Thyroid gland (tissue), 4 donors: ENCODE results near the gene SLC6A9. TPM values are rescaled to one million over a fixed set of nuclear protein-coding genes. Genes with fewer than 3 reads are reported as not detected.

ENCODE experiments used
- DNase-seq, 2 donors: peaks; one replicate each; pipeline ENCODE4 v3.0.0-alpha.2; 2019
- H3K27ac ChIP-seq, 3 donors: fragments of 200-600 bp; sonication (generic); 1 replicate in 2 of 3; 2 replicates in 1 of 3; pipeline ENCODE4 v1.5.1; 2016 to 2019; ENCODE audit warnings: mild to moderate bottlenecking in 1 of 3, moderate library complexity in 1 of 3
- H3K27me3 ChIP-seq: fragments of 200-600 bp; sonication (generic); one replicate; pipeline ENCODE4 v1.5.1; 2019
- H3K36me3 ChIP-seq, 2 donors: fragments of 200-600 bp; sonication (generic); one replicate each; pipeline ENCODE4 v1.5.1; 2016 to 2019
- H3K4me1 ChIP-seq, 2 donors: fragments of 200-600 bp; sonication (generic); one replicate each; pipeline ENCODE4 v1.5.1; 2017 to 2019
- H3K4me3 ChIP-seq, 3 donors: fragments of 200-600 bp; sonication (generic); replicated peaks in 1 of 3; 1 replicate in 2 of 3; 2 replicates in 1 of 3; pipeline ENCODE4 v1.5.1; 2016; ENCODE audit warnings: mild to moderate bottlenecking in 1 of 3
- H3K9me3 ChIP-seq: fragments of 200-600 bp; sonication (generic); one replicate; pipeline ENCODE4 v1.5.1; 2017
- POLR2A ChIP-seq, 2 donors: fragments of 450-650 bp; IDR thresholded peaks; one replicate each; pipeline ENCODE4 v1.6.1; 2017; ENCODE audit warnings: antibody characterized with exemption in 2 of 2, mild to moderate bottlenecking in 2 of 2, moderate library complexity in 1 of 2
- WGBS, 2 donors: methylation state at CpG; one replicate each; pipeline ENCODE4 v1.1.5; 2017; 5-methylcytosine and 5-hydroxymethylcytosine counted together
- intact Hi-C: fragments of 100-400 bp; cut with DNase I; formaldehyde crosslinking; loops from one replicate; pipeline ENCODE4 v1.15.1; 2023
- total RNA-seq, 4 donors: library from RNA; depleted of rRNA; stranded (reverse); fragments of >200 nt; gene quantifications; one replicate each; pipeline ENCODE4 v1.2.3, GENCODE V29; 2016
- TF ChIP-seq, protein P1 (sequence below), 6 experiments: fragments of 200-600 bp in 3 of 6; fragments of 450-650 bp in 3 of 6; sonication (generic) in 3 of 6; IDR thresholded peaks; one replicate each; pipeline ENCODE4 v1.5.1; 2016 to 2019; ENCODE audit warnings: antibody characterized with exemption in 6 of 6, mild to moderate bottlenecking in 2 of 6, inconsistent platforms in 1 of 6, moderate library complexity in 1 of 6

Gene SLC6A9
- total RNA-seq, 4 donors from 2014 or later = 7.2 to 11.3 (median 7.6) TPM

- 76 to 85% methylated on average over 4 to 15 of the region's 15 CpGs for WGBS, 2 donors
- intact Hi-C loops = loop anchor here (5.0 kb wide), 1 partner anchor 37 kb away; the partner anchor contains the start of gene SLC6A9
- DNase-seq = no peak
- H3K4me1 ChIP-seq = peaks cover 15 to 17% of the 10 kb centered on the region in 2 donors
- no peaks in the 10 kb centered on the region for H3K9me3 ChIP-seq
- no peaks in the 10 kb centered on the region for H3K36me3 ChIP-seq
- H3K27me3 ChIP-seq = no peaks in the 10 kb centered on the region
- no peak overlapping the region for H3K4me3 ChIP-seq
- H3K27ac ChIP-seq = no peak overlapping the region
- no peak for TF ChIP-seq POLR2A (IDR thresholded peaks at IDR 0.05)
- TF ChIP-seq, protein P1, sequence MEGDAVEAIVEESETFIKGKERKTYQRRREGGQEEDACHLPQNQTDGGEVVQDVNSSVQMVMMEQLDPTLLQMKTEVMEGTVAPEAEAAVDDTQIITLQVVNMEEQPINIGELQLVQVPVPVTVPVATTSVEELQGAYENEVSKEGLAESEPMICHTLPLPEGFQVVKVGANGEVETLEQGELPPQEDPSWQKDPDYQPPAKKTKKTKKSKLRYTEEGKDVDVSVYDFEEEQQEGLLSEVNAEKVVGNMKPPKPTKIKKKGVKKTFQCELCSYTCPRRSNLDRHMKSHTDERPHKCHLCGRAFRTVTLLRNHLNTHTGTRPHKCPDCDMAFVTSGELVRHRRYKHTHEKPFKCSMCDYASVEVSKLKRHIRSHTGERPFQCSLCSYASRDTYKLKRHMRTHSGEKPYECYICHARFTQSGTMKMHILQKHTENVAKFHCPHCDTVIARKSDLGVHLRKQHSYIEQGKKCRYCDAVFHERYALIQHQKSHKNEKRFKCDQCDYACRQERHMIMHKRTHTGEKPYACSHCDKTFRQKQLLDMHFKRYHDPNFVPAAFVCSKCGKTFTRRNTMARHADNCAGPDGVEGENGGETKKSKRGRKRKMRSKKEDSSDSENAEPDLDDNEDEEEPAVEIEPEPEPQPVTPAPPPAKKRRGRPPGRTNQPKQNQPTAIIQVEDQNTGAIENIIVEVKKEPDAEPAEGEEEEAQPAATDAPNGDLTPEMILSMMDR (IDR thresholded peaks at IDR 0.05) = peak in 1 of 6 experiments; percentile 15
Observed at GRCh38 chr1:43994794-43995790, 36.2 kb downstream of the SLC6A9 start.

GRCh38 chr1:43994071-43994470 is 37.2 kb downstream of the SLC6A9 start:
- no peak overlapping the region for H3K27ac ChIP-seq
- H3K4me3 ChIP-seq = no peak overlapping the region
- peaks cover 15 to 17% of the 10 kb centered on the region in 2 donors for H3K4me1 ChIP-seq
- H3K9me3 ChIP-seq = no peaks in the 10 kb centered on the region
- H3K36me3 ChIP-seq = no peaks in the 10 kb centered on the region
- no peaks in the 10 kb centered on the region for H3K27me3 ChIP-seq
- TF ChIP-seq, protein P1 (IDR thresholded peaks at IDR 0.05) = no peak
- no peak for TF ChIP-seq POLR2A (IDR thresholded peaks at IDR 0.05)
- 92 to 95% methylated on average over 7 of the region's 7 CpGs for WGBS, 2 donors
- intact Hi-C loops = no loop called here
- no peak for DNase-seq

- Histone ChIP-seq H3K9me3 (no peaks in the 10 kb centered on the region), H3K36me3 (no peaks in the 10 kb centered on the region), H3K27ac (no peak overlapping the region), H3K27me3 (no peaks in the 10 kb centered on the region), H3K4me3 (no peak overlapping the region), H3K4me1 (peaks cover 15 to 17% of the 10 kb centered on the region in 2 donors)
- TF ChIP-seq, protein P1 (IDR thresholded peaks at IDR 0.05) = no peak
- no peak for TF ChIP-seq POLR2A (IDR thresholded peaks at IDR 0.05)
- WGBS, 2 donors = 92% methylated on average over 9 of the region's 9 CpGs
- intact Hi-C loops = no loop called here
- DNase-seq = no peak
Observed at GRCh38 chr1:43993206-43993914, 37.9 kb downstream of the SLC6A9 start.

DNA sequence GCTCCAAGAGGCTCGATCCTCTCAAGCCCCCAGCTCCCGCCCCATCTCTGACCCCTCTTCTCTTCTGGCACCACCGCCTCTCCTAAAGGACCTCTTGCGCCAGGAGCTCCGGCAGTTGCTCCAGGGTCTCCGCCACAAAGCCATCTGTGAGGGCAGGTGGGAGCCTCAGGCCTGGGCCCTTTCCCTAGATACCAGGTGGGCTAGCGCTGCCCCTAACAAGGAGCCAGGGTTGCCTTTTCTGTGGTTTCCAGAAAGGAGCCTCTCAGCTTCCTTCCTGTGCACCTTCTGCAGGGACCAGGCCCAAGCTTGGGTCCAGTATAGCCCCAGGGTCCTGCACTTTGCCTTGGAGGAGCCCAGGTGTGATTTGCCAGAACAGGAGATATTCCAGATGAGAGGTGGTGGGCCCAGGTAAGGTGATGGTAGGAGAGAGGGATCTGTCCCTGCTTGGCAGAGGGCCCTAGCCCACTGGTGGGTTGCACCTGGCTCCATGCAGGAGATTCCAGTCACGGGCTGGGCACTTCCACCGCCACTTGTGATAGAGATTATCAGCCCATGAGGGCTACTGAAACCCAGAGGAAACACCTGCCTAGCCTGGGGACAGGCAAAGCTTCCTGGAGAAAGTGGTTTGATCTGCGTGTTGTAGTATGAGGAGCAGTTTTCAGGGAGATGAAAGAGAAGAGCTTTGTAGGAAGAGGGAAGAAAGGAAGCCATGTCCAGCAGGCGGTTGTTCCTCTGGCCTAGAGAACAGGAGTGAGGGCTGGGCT is 38.8 kb downstream of the SLC6A9 start:
- DNase-seq = no peak
- no peaks in the 10 kb centered on the region for H3K27me3 ChIP-seq
- peaks cover 15 to 17% of the 10 kb centered on the region in 2 donors for H3K4me1 ChIP-seq
- no peaks in the 10 kb centered on the region for H3K9me3 ChIP-seq
- no peaks in the 10 kb centered on the region for H3K36me3 ChIP-seq
- intact Hi-C loops = no loop called here
- H3K4me3 ChIP-seq = peak overlapping the region; percentile 28 to 53 (median 36)
- TF ChIP-seq POLR2A (IDR thresholded peaks at IDR 0.05) = no peak
- TF ChIP-seq, protein P1 (IDR thresholded peaks at IDR 0.05) = no peak
- peak overlapping the region; percentile 73 to 77 (median 76) for H3K27ac ChIP-seq
- WGBS, 2 donors = 39 to 41% methylated on average over 11 of the region's 11 CpGs
